ENCODE results near the gene TRPM3. TPM values are rescaled to one million over a fixed set of nuclear protein-coding genes. Genes with fewer than 3 reads are reported as not detected.

The TRPM3 gene
- total and polyA plus RNA-seq, 12 donors: 0.27 to 5.3 (median 1.8) TPM

DNA sequence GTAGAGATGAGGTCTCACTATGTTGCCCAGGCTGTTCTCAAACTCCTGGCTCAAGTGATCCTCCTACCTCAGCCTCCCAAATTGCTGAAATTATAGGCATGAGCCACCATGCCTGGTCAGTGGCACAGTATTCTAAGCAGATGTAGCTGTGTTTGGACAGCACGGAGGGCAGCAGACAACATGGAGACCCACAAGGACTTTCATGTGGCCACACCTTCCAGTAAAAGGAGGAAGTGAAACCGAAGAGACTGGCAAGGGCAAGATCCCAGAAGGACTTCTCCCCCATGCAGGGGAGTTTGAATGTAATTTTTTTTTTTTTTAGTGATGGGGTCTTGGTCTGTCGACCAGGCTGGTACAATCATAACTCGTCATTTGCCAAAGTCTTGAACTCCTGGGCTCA is 172.2 kb downstream of the TRPM3 start:
- intact Hi-C loops (cut with DNase I): no loop called here
- no peak for TF ChIP-seq POLR2A (IDR thresholded peaks at IDR 0.05)
- TF ChIP-seq, protein P1, sequence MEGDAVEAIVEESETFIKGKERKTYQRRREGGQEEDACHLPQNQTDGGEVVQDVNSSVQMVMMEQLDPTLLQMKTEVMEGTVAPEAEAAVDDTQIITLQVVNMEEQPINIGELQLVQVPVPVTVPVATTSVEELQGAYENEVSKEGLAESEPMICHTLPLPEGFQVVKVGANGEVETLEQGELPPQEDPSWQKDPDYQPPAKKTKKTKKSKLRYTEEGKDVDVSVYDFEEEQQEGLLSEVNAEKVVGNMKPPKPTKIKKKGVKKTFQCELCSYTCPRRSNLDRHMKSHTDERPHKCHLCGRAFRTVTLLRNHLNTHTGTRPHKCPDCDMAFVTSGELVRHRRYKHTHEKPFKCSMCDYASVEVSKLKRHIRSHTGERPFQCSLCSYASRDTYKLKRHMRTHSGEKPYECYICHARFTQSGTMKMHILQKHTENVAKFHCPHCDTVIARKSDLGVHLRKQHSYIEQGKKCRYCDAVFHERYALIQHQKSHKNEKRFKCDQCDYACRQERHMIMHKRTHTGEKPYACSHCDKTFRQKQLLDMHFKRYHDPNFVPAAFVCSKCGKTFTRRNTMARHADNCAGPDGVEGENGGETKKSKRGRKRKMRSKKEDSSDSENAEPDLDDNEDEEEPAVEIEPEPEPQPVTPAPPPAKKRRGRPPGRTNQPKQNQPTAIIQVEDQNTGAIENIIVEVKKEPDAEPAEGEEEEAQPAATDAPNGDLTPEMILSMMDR (IDR thresholded peaks at IDR 0.05): no peak
- Histone ChIP-seq H3K27me3 (no peaks in the 10 kb centered on the region), H3K9me3 (replicated peaks in 1 of 3) (no peaks in the 10 kb centered on the region), H3K36me3 (replicated peaks in 1 of 2) (no peaks in the 10 kb centered on the region), H3K4me1 (replicated peaks in 1 of 2) (no peaks in the 10 kb centered on the region), H3K4me3 (no peak overlapping the region), H3K27ac (no peak overlapping the region)
- 74 to 86% (median 80%) methylated on average over 4 of the region's 4 CpGs for WGBS, 4 donors
- DNase-seq: no peak

GRCh38 chr9:70948744-70949143 is 172.7 kb downstream of the TRPM3 start:
- Histone ChIP-seq H3K4me1 (replicated peaks in 1 of 2) (no peaks in the 10 kb centered on the region), H3K4me3 (no peak overlapping the region), H3K27ac (no peak overlapping the region), H3K9me3 (replicated peaks in 1 of 3) (no peaks in the 10 kb centered on the region), H3K27me3 (no peaks in the 10 kb centered on the region), H3K36me3 (replicated peaks in 1 of 2) (no peaks in the 10 kb centered on the region)
- intact Hi-C loops (cut with DNase I): no loop called here
- no peak for DNase-seq
- TF ChIP-seq, protein P1 (IDR thresholded peaks at IDR 0.05): no peak
- WGBS, 4 donors: 51 to 60% (median 54%) methylated on average over 1 of the region's 1 CpG

- 21 to 32% (median 26%) methylated on average over 2 of the region's 2 CpGs for WGBS, 4 donors
- Histone ChIP-seq H3K36me3 (replicated peaks in 1 of 2) (no peaks in the 10 kb centered on the region), H3K9me3 (replicated peaks in 1 of 3) (no peaks in the 10 kb centered on the region), H3K27ac (no peak overlapping the region), H3K27me3 (no peaks in the 10 kb centered on the region), H3K4me1 (replicated peaks in 1 of 2) (no peaks in the 10 kb centered on the region), H3K4me3 (no peak overlapping the region)
- intact Hi-C loops (cut with DNase I): no loop called here
- DNase-seq: no peak
- TF ChIP-seq POLR2A (IDR thresholded peaks at IDR 0.05): no peak
- TF ChIP-seq, protein P1 (IDR thresholded peaks at IDR 0.05): no peak
These were observed 173.9 kb downstream of the TRPM3 start for GRCh38 chr9:70947511-70947910.

GRCh38 chr9:70947086-70947485 is 174.3 kb downstream of the TRPM3 start:
- Histone ChIP-seq H3K27ac (no peak overlapping the region), H3K27me3 (no peaks in the 10 kb centered on the region), H3K9me3 (replicated peaks in 1 of 3) (no peaks in the 10 kb centered on the region), H3K4me3 (no peak overlapping the region), H3K36me3 (replicated peaks in 1 of 2) (no peaks in the 10 kb centered on the region), H3K4me1 (replicated peaks in 1 of 2) (no peaks in the 10 kb centered on the region)
- intact Hi-C loops (cut with DNase I): no loop called here
- DNase-seq: no peak
- TF ChIP-seq, protein P1 (IDR thresholded peaks at IDR 0.05): no peak
- no peak for TF ChIP-seq POLR2A (IDR thresholded peaks at IDR 0.05)

All from adrenal gland (tissue), 12 donors.